SU-DHL-6 (cell line): ENCODE results near the gene FTCD.

Source experiments
- H2AFZ ChIP-seq: fragments of 200-600 bp; sonication (generic); 2 replicates; pipeline ENCODE4 v1.6.1; 2014; ENCODE audit warnings: low read depth, mild to moderate bottlenecking, moderate library complexity, mixed read lengths, antibody characterized with exemption, low read length; ENCODE audit not compliant: severe bottlenecking
- H3F3A ChIP-seq: fragments of 200-600 bp; shearing (Covaris generic); 2 replicates; pipeline ENCODE4 v1.6.0; 2016; ENCODE audit warnings: antibody characterized with exemption, mild to moderate bottlenecking; ENCODE audit not compliant: insufficient read depth
- H3K27ac ChIP-seq: fragments of 200-600 bp; sonication (generic); 2 replicates; pipeline ENCODE4 v1.5.1; 2016; ENCODE audit warnings: low read depth, mild to moderate bottlenecking, low read length, moderate library complexity, mixed read lengths
- H3K27me3 ChIP-seq: fragments of 200-600 bp; sonication (generic), shearing (Covaris generic); 2 replicates; pipeline ENCODE4 v1.6.0; 2014; ENCODE audit warnings: mild to moderate bottlenecking, low read length
- H3K36me3 ChIP-seq: fragments of 200-600 bp; sonication (generic); 2 replicates; pipeline ENCODE4 v1.6.1; 2014; ENCODE audit warnings: mild to moderate bottlenecking, low read length, mixed read lengths
- H3K4me2 ChIP-seq: fragments of 300-600, 200-600 bp; shearing (Covaris generic), sonication (generic); 2 replicates; pipeline ENCODE4 v1.6.0; 2014; ENCODE audit warnings: low read length, low read depth, mild to moderate bottlenecking; ENCODE audit not compliant: poor library complexity, severe bottlenecking
- H3K4me3 ChIP-seq: fragments of 200-600 bp; sonication (generic); 2 replicates; pipeline ENCODE4 v1.5.1; 2014; ENCODE audit warnings: antibody characterized with exemption, low read length, mild to moderate bottlenecking, mixed read lengths; ENCODE audit not compliant: insufficient read depth, poor library complexity, severe bottlenecking
- H3K79me2 ChIP-seq: fragments of 200-600 bp; sonication (generic); 2 replicates; pipeline ENCODE4 v1.6.1; 2014; ENCODE audit warnings: mild to moderate bottlenecking, low read length, moderate library complexity; ENCODE audit not compliant: insufficient read depth
- H3K9ac ChIP-seq: fragments of 200-600 bp; sonication (generic); 2 replicates; pipeline ENCODE4 v1.7.0; 2014; ENCODE audit warnings: mild to moderate bottlenecking, low read length
- H3K9me2 ChIP-seq: fragments of 200-600 bp; sonication (generic); replicated peaks from 2 replicates; pipeline ENCODE4 v1.6.1; 2014; ENCODE audit warnings: low read length; ENCODE audit not compliant: insufficient read depth
- H3K9me3 ChIP-seq: fragments of 200-600 bp; sonication (generic); 2 replicates; pipeline ENCODE4 v1.6.1; 2014; ENCODE audit warnings: low read length, mixed read lengths; ENCODE audit not compliant: insufficient read depth
- H4K20me1 ChIP-seq: fragments of 200-600 bp; sonication (generic); 2 replicates; pipeline ENCODE4 v1.6.1; 2014; ENCODE audit warnings: low read depth, mild to moderate bottlenecking, antibody characterized with exemption, low read length, moderate library complexity, mixed read lengths
- EZH2phosphoT487 ChIP-seq: fragments of 200-600 bp; sonication (generic), shearing (Covaris generic); conservative IDR thresholded peaks from 2 replicates; pipeline ENCODE4 v1.6.1; 2018; ENCODE audit warnings: mild to moderate bottlenecking, antibody characterized with exemption, low read length, moderate library complexity, mixed read lengths
- TF ChIP-seq, protein P1 (sequence below): fragments of 200-600 bp; sonication (generic); IDR thresholded peaks from one replicate; pipeline ENCODE4 v1.5.1; 2017; ENCODE audit warnings: antibody characterized with exemption, mild to moderate bottlenecking, low read length, moderate library complexity; ENCODE audit not compliant: insufficient read depth, poor library complexity, severe bottlenecking

FTCD gene

DNA sequence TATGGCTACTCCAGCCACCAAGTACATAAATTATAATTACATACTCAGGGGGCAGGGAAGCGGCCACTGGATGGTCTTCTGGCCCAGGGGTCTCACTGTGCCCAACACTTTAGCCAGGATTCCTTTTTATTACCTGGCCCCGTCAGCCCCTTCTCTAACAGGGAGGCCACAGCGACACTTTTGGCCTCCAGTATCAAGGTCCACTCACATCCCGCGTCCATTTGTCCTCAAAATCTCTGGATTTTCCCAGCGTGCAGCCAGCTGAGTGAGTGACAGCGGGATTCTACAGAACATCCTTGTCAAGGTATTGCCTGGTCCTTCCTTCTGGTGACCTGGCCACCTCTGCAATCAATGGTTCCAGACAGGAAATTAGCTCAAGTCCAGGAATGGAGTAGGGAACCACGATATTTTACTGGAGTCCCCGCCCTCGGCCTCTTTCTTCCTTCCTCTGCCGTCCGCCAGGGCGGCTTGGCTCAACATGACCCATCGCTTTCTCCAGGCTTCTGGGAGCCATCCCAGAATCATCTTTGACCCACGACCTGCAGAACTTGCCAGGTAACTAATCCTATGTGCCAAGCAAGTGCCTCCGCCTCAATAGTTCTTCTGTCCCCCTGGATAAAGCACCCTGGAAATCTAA, 60.2 kb downstream of the FTCD start:
- Histone ChIP-seq H3K27ac (no peak overlapping the region), H4K20me1 (no peaks in the 10 kb centered on the region), H3K9me2 (no peaks in the 10 kb centered on the region), H3F3A (no peaks in the 10 kb centered on the region), H3K4me2 (no peak overlapping the region), H3K79me2 (no peaks in the 10 kb centered on the region), H3K9ac (no peak overlapping the region), H3K36me3 (no peaks in the 10 kb centered on the region), H2AFZ (no peak overlapping the region), H3K4me3 (no peak overlapping the region), H3K9me3 (no peaks in the 10 kb centered on the region), H3K27me3 (no peaks in the 10 kb centered on the region)
- TF ChIP-seq EZH2phosphoT487: no peak
- TF ChIP-seq, protein P1, sequence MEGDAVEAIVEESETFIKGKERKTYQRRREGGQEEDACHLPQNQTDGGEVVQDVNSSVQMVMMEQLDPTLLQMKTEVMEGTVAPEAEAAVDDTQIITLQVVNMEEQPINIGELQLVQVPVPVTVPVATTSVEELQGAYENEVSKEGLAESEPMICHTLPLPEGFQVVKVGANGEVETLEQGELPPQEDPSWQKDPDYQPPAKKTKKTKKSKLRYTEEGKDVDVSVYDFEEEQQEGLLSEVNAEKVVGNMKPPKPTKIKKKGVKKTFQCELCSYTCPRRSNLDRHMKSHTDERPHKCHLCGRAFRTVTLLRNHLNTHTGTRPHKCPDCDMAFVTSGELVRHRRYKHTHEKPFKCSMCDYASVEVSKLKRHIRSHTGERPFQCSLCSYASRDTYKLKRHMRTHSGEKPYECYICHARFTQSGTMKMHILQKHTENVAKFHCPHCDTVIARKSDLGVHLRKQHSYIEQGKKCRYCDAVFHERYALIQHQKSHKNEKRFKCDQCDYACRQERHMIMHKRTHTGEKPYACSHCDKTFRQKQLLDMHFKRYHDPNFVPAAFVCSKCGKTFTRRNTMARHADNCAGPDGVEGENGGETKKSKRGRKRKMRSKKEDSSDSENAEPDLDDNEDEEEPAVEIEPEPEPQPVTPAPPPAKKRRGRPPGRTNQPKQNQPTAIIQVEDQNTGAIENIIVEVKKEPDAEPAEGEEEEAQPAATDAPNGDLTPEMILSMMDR: no peak

DNA sequence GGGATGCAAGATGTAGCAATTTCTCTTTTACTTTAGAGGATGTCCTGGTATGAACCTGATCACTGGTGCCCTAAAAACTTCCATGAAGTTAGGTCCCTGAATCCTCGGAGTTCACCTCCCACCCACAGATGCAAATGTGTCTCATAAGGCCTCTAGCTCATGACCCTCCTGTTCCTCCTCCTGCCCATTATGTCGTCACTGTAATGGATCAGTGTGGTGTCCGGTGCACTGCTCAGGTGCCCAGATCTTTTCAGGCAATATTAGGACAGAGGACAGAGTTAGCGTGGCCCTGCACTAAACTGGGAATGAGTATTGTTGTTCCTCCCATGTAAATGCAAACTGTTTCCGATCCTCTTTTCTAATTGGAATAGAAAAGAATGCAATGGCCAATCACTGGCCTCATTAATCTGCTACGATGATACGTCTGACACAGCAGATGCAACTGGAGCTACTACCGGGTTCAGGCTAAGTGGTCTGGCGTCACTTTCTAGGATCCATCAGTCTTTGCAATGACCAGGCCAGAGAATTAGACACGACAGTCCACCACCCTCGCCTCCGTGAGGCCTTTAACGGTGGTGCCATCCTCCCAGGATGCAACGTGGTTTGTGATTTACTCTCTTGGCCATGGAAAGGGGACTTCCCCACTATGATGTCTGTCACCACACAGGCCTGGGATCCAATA, 60.8 kb downstream of the FTCD start:
- no peaks in the 10 kb centered on the region for H3K79me2 ChIP-seq
- TF ChIP-seq EZH2phosphoT487: no peak
- TF ChIP-seq, protein P1: no peak
- H3K27ac ChIP-seq: no peak overlapping the region
- H3F3A ChIP-seq: no peaks in the 10 kb centered on the region
- H4K20me1 ChIP-seq: no peaks in the 10 kb centered on the region
- no peak overlapping the region for H3K4me2 ChIP-seq
- no peak overlapping the region for H2AFZ ChIP-seq
- H3K9ac ChIP-seq: no peak overlapping the region
- no peaks in the 10 kb centered on the region for H3K36me3 ChIP-seq
- no peak overlapping the region for H3K4me3 ChIP-seq
- H3K9me2 ChIP-seq: no peaks in the 10 kb centered on the region
- H3K9me3 ChIP-seq: no peaks in the 10 kb centered on the region
- no peaks in the 10 kb centered on the region for H3K27me3 ChIP-seq

DNA sequence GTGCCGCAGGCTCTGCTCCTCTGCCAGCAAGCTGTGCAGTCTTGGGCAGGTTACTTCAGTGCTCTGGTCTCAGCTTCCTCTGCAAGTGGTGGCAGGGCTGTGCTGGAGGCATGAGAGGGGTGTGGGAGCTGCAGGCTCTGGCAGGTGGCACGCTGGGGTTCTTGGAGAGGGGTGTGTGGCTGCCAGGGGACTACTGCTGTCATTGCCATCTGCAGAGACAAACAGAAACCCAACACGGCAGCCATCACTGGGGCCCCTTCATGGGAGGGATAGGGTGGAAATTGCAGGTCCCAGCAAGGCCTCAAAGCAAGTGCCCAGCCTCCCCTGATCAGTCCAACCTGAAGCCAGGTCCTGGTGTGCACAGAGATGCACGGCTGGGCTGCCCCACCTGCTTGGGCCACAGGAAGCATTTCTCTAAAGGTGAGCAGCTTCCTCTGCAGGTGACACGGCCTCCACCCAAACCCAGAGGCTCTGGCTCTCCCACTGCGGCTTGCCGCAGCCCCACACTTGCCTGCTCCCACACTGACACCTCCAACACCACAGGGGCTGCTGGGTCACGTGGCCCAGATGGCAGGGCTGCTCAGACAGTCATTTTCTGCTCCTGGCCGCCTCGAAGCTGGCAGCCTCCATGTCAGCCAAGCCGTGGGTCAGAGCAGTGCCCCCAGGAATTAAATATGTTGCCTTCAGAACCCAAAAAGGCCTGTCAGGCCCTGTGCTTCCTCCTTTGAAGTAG, 61.5 kb downstream of the FTCD start:
- Histone ChIP-seq H3K27ac (no peak overlapping the region), H3K9me3 (no peaks in the 10 kb centered on the region), H3K27me3 (no peaks in the 10 kb centered on the region), H3K9me2 (no peaks in the 10 kb centered on the region), H3K36me3 (no peaks in the 10 kb centered on the region), H3K79me2 (no peaks in the 10 kb centered on the region), H3K4me3 (no peak overlapping the region), H3K4me2 (no peak overlapping the region), H4K20me1 (no peaks in the 10 kb centered on the region), H3F3A (no peaks in the 10 kb centered on the region), H2AFZ (no peak overlapping the region), H3K9ac (no peak overlapping the region)
- no peak for TF ChIP-seq EZH2phosphoT487
- TF ChIP-seq, protein P1: no peak
